ENCODE results near the gene FAM72D.
"Not testable (repeated sequence)": the region's sequence is repeated elsewhere in the genome, so short reads cannot be mapped to it uniquely, and the experiment has no call there.

FAM72D gene

DNA sequence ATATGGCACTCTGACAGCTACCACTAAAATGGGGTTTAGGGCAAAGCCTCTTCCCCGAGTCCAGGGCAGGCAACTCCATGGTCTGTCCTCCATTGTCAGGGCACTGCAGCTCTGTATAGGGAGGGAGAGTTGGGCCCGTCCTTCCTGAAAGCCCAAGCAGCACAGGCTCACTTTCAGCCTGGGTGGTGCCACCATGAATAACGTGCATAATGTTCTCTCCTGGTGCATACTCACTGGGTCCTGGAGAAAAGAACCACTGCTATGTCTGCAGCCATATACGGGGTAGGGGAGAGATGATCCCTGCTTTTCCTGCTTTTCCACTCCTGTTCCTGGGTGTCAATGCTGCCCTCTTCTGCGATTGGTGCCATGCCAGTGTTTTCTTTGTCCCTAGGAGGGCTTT is 60.1 kb downstream of the FAM72D start:
- DNase-seq = not testable (repeated sequence)

DNA sequence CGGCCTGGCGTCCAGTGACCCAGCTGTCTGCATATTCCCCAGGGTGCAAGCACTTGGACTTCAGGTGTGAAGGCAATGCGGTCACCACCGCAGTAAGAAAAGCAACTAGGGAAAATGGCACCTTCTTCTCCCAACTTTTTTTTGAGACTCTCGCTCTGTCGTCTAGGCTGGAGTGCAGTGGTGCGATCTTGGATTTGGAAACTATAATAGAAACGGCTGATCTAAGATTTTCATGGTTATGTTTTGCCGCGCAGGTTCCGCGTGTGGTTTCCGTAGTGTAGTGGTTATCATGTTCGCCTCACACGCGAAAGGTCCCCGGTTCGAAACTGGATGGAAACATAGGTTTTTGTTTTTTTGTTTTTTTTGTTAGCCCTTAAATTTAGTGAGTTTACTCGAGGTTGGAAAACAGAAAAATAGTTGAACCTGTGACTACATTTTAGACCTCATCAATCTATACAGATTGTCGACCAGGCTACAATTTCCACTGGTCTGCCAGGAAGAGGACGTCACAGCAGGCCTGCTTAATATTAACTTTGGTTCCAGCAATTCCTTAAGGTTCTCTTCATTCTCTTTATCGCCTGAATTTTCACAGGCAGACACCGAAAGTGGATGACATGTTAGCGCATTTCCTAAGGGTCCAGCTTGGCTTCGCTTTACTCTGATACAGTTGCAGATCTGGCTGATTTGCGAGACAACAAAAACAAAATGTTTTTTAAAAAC is 61.3 kb downstream of the FAM72D start:
- peak; percentile 70 for DNase-seq

DNA sequence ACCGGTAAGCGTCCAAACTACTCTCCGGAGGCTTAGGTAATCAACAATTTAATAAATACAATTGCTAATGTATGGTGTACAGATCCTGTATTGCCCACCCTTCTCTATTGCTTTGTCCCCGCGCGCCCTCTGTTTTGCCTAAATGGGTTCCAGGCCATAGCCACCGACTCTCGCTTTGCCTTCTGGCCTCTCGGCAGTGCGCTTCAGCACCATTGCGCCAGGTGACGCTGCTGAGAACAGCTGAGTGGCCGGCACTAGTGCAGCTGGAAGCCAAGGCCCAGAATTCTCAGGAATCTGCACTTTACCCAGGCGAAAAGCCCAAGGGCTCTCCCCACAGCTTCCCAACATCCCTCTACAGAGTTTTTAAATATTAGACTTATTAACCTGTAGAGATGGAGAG is 61.9 kb downstream of the FAM72D start:
- DNase-seq = not testable (repeated sequence)

GRCh38 chr1:145161046-145161752 is 65.4 kb downstream of the FAM72D start:
- DNase-seq = not testable (repeated sequence)

All from fibroblast of skin of right quadriceps (primary cell).